Measurements from ENCODE around the gene TRIM24. TPM values are rescaled to one million over a fixed set of nuclear protein-coding genes. Genes with fewer than 3 reads are reported as not detected.

The TRIM24 gene
- total RNA-seq, 4 donors from 2014 or later, result 12.1 to 26.9 (median 19.6) TPM

DNA sequence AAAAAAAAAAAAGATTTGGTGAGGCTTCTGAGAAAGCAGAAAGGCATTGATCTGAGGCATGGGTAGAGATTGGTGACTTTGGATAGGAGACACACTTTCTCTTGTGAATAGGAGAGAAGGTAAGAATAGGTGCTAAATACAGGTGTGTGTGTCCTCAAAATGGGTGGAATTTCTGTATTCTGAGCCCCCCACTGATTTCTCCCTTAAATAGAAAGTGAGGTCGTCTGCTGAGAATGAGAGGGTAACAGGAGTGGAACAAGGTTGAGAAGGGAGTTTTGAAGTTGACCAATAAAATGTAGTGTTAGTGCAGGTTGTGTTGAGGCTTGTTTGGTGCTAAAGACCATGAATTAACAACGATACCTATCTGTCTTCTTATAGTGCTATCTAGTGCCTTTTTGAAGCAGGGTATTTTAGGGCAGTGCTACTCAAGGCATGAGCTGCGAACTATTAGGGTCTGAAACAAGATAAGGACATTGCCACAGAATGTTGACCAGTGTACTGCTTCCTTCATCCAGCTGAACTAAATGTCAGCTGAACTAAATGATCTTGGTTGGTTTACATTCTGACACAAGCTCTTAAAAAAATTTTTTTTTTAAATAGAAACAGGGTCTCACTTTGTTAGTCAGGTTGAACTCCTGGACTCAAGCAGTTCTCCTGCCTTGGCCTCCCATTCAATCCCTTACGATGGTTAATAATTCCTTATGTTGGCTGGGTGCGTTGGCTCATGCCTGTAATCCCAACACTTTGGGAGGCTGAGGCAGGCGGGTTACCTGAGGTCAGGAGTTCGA, 12.4 kb downstream of the TRIM24 start:
- H3K4me3 ChIP-seq, result no peak overlapping the region
- no peaks in the 10 kb centered on the region for H3K9me3 ChIP-seq
- no peaks in the 10 kb centered on the region for H3K27me3 ChIP-seq
- H3K36me3 ChIP-seq, result no peaks in the 10 kb centered on the region
- intact Hi-C loops (cut with DNase I; ENCODE audit: low total_unique reads), result no loop called here
- WGBS, 2 donors (ENCODE audit: low coverage in 1 of 2), result 94 to 100% methylated on average over 4 to 7 of the region's 7 CpGs
- in situ Hi-C loops (cut with MboI; ENCODE audit: low pct_ligation_motif_present in 1 of 4, low pct_unique_long_range_greater_than_20kb in 1 of 4, low sequenced_read_pairs in 3 of 4), result no loop called here
- H3K4me1 ChIP-seq, result peaks cover 0 to 38% (median 11%) of the 10 kb centered on the region in 4 donors
- no peak for DNase-seq
- no peak overlapping the region for H3K27ac ChIP-seq
- TF ChIP-seq POLR2AphosphoS5 (IDR thresholded peaks at IDR 0.05) (no peak), POLR2A (IDR thresholded peaks at IDR 0.05) (no peak), EP300 (IDR thresholded peaks at IDR 0.05; ENCODE audit: low read depth) (no peak), CTCF (IDR thresholded peaks at IDR 0.05) (no peak)

- H3K4me3 ChIP-seq, result no peak overlapping the region
- TF ChIP-seq POLR2AphosphoS5 (IDR thresholded peaks at IDR 0.05) (no peak), CTCF (IDR thresholded peaks at IDR 0.05) (no peak), POLR2A (IDR thresholded peaks at IDR 0.05) (no peak), EP300 (IDR thresholded peaks at IDR 0.05; ENCODE audit: low read depth) (no peak)
- H3K27me3 ChIP-seq, result no peaks in the 10 kb centered on the region
- H3K27ac ChIP-seq, result no peak overlapping the region
- H3K36me3 ChIP-seq, result no peaks in the 10 kb centered on the region
- H3K9me3 ChIP-seq, result no peaks in the 10 kb centered on the region
- DNase-seq, result no peak
- in situ Hi-C loops (cut with MboI; ENCODE audit: low pct_ligation_motif_present in 1 of 4, low pct_unique_long_range_greater_than_20kb in 1 of 4, low sequenced_read_pairs in 3 of 4) (no loop called here), intact Hi-C loops (cut with DNase I; ENCODE audit: low total_unique reads) (no loop called here)
- H3K4me1 ChIP-seq, result peaks cover 0 to 44% (median 20%) of the 10 kb centered on the region in 4 donors
- 71 to 84% methylated on average over 5 of the region's 5 CpGs for WGBS, 2 donors (ENCODE audit: low coverage in 1 of 2)
Measured at GRCh38 chr7:138475377-138475776, 15.3 kb downstream of the TRIM24 start.

GRCh38 chr7:138477081-138477578, 17.1 kb downstream of the TRIM24 start:
- no peaks in the 10 kb centered on the region for H3K9me3 ChIP-seq
- H3K27ac ChIP-seq, result peak overlapping the region in 2 of 4 donors; percentile 18 to 22
- H3K27me3 ChIP-seq, result no peaks in the 10 kb centered on the region
- in situ Hi-C loops (cut with MboI; ENCODE audit: low pct_ligation_motif_present in 1 of 4, low pct_unique_long_range_greater_than_20kb in 1 of 4, low sequenced_read_pairs in 3 of 4) (no loop called here), intact Hi-C loops (cut with DNase I; ENCODE audit: low total_unique reads) (no loop called here)
- no peak overlapping the region for H3K4me3 ChIP-seq
- TF ChIP-seq POLR2AphosphoS5 (IDR thresholded peaks at IDR 0.05) (no peak), CTCF (IDR thresholded peaks at IDR 0.05) (no peak), POLR2A (IDR thresholded peaks at IDR 0.05) (no peak), EP300 (IDR thresholded peaks at IDR 0.05; ENCODE audit: low read depth) (no peak)
- no peaks in the 10 kb centered on the region for H3K36me3 ChIP-seq
- peaks cover 0 to 38% (median 17%) of the 10 kb centered on the region in 4 donors for H3K4me1 ChIP-seq
- 41 to 42% methylated on average over 3 to 4 of the region's 4 CpGs for WGBS, 2 donors (ENCODE audit: low coverage in 1 of 2)
- no peak for DNase-seq

- H3K27me3 ChIP-seq, result no peaks in the 10 kb centered on the region
- H3K36me3 ChIP-seq, result no peaks in the 10 kb centered on the region
- intact Hi-C loops (cut with DNase I; ENCODE audit: low total_unique reads), result no loop called here
- no peaks in the 10 kb centered on the region for H3K9me3 ChIP-seq
- H3K4me3 ChIP-seq, result no peak overlapping the region
- H3K27ac ChIP-seq, result peak overlapping the region in 1 of 4 donors; percentile 22
- H3K4me1 ChIP-seq, result peaks cover 0 to 38% (median 17%) of the 10 kb centered on the region in 4 donors
- TF ChIP-seq CTCF (IDR thresholded peaks at IDR 0.05), result no peak
- TF ChIP-seq POLR2AphosphoS5 (IDR thresholded peaks at IDR 0.05), result no peak
- TF ChIP-seq POLR2A (IDR thresholded peaks at IDR 0.05), result no peak
- in situ Hi-C loops (cut with MboI; ENCODE audit: low pct_ligation_motif_present in 1 of 4, low pct_unique_long_range_greater_than_20kb in 1 of 4, low sequenced_read_pairs in 3 of 4), result no loop called here
- WGBS, 2 donors (ENCODE audit: low coverage in 1 of 2), result 69 to 83% methylated on average over 1 of the region's 1 CpG
- DNase-seq, result no peak
Measured at GRCh38 chr7:138477581-138477980, 17.5 kb downstream of the TRIM24 start.
